IMR-90 (cell line): ENCODE results near the gene TAF7. TPM values are rescaled to one million over a fixed set of nuclear protein-coding genes. Genes with fewer than 3 reads are reported as not detected.

Experiments
- ATAC-seq: fragments of 200-7000 bp; cut with Tn5 transposase; 2 replicates; pipeline ENCODE4 v1.9.1; 2020; ENCODE audit warnings: low read depth, mild to moderate bottlenecking, moderate library complexity
- BruUV-seq: library from RNA; stranded (reverse); fragments of 400-500 nt; replicated peaks from 2 replicates; lab custom pipeline; 2021; lab: Mats Ljungman, UMichigan
- CTCF ChIA-PET: fragments of 300-600 bp; formaldehyde crosslinking; extraction: SDS; loops from one replicate; lab custom pipeline; 2021; ENCODE audit warnings: antibody characterized with exemption; lab: Yijun Ruan, JAX
- POLR2A ChIA-PET: fragments of 300-600 bp; sonication (Branson Sonifier 250); formaldehyde crosslinking; loops from one replicate; lab custom pipeline; 2022; ENCODE audit warnings: antibody characterized with exemption; ENCODE audit not compliant: unreplicated experiment; lab: Charles Lee
- DNase-seq: peaks from one replicate; pipeline ENCODE4 v3.0.0; 2013
- H2AFZ ChIP-seq: replicated peaks from 2 replicates; pipeline ENCODE3; 2013; ENCODE audit warnings: low read length, mild to moderate bottlenecking; ENCODE audit not compliant: poor library complexity
- H2AK5ac ChIP-seq: 2 replicates; pipeline ENCODE4 v1.6.1; 2013; ENCODE audit warnings: low read depth, low read length, inconsistent platforms
- H2AK9ac ChIP-seq: replicated peaks from 2 replicates; pipeline ENCODE3; 2013; ENCODE audit warnings: mild to moderate bottlenecking, low read depth, low read length, moderate library complexity; ENCODE audit not compliant: poor library complexity
- H2BK120ac ChIP-seq: 2 replicates; pipeline ENCODE4 v1.6.1; 2013; ENCODE audit warnings: low read depth, low read length, inconsistent platforms
- H2BK15ac ChIP-seq: 3 replicates; pipeline ENCODE4 v1.6.1; 2013; ENCODE audit warnings: low read depth, low read length, inconsistent platforms
- H2BK20ac ChIP-seq: 2 replicates; pipeline ENCODE4 v1.6.1; 2013; ENCODE audit warnings: low read depth, mild to moderate bottlenecking, inconsistent platforms, low read length, moderate library complexity
- H2BK5ac ChIP-seq: 2 replicates; pipeline ENCODE4 v1.6.1; 2013; ENCODE audit warnings: mild to moderate bottlenecking, low read depth, low read length, inconsistent platforms; ENCODE audit not compliant: poor library complexity, severe bottlenecking
- H3K14ac ChIP-seq: replicated peaks from 2 replicates; pipeline ENCODE4 v1.6.1; 2013; ENCODE audit warnings: low read depth, low read length, inconsistent platforms
- H3K18ac ChIP-seq: 2 replicates; pipeline ENCODE4 v1.6.1; 2013; ENCODE audit warnings: low read depth, low read length, control low read depth
- H3K23ac ChIP-seq: 2 replicates; pipeline ENCODE4 v1.6.1; 2013; ENCODE audit warnings: low read depth, low read length, inconsistent platforms
- H3K27ac ChIP-seq: 2 replicates; pipeline ENCODE4 v1.5.1; 2013; ENCODE audit warnings: mild to moderate bottlenecking, control low read depth, low read length; ENCODE audit not compliant: insufficient read depth
- H3K27me3 ChIP-seq: 2 replicates; pipeline ENCODE4 v1.6.1; 2013; ENCODE audit warnings: low read length; ENCODE audit not compliant: control insufficient read depth, insufficient read depth
- H3K36me3 ChIP-seq: 2 replicates; pipeline ENCODE4 v1.6.1; 2013; ENCODE audit warnings: low read length, mixed read lengths; ENCODE audit not compliant: control insufficient read depth, insufficient read depth
- H3K4ac ChIP-seq: 2 replicates; pipeline ENCODE4 v1.6.1; 2013; ENCODE audit warnings: low read depth, low read length, inconsistent platforms
- H3K4me1 ChIP-seq: 2 replicates; pipeline ENCODE4 v1.6.1; 2013; ENCODE audit warnings: low read length, mixed read lengths; ENCODE audit not compliant: control insufficient read depth, insufficient read depth
- H3K4me2 ChIP-seq: 2 replicates; pipeline ENCODE4 v1.6.1; 2013; ENCODE audit warnings: low read depth, mild to moderate bottlenecking, control low read depth, low read length, moderate library complexity
- H3K4me3 ChIP-seq: 2 replicates; pipeline ENCODE4 v1.5.1; 2013; ENCODE audit warnings: low read depth, mild to moderate bottlenecking, control low read depth, low read length, moderate library complexity; ENCODE audit not compliant: insufficient read depth
- H3K56ac ChIP-seq: 2 replicates; pipeline ENCODE4 v1.6.1; 2013; ENCODE audit warnings: low read length, inconsistent platforms; ENCODE audit not compliant: insufficient read depth; ENCODE audit errors: extremely low read depth
- H3K79me1 ChIP-seq, 2 experiments: 2 replicates each; pipeline ENCODE4 v1.6.1; 2013; ENCODE audit warnings: low read length in 2 of 2, inconsistent platforms in 1 of 2, low read depth in 1 of 2
- H3K9ac ChIP-seq: 2 replicates; pipeline ENCODE4 v1.6.1; 2013; ENCODE audit warnings: low read depth, low read length, control low read depth
- H3K9me1 ChIP-seq: 2 replicates; pipeline ENCODE4 v1.6.1; 2013; ENCODE audit warnings: low read length, inconsistent platforms; ENCODE audit not compliant: insufficient read depth
- H3K9me3 ChIP-seq: 2 replicates; pipeline ENCODE4 v1.6.1; 2013; ENCODE audit warnings: low read length; ENCODE audit not compliant: control insufficient read depth, insufficient read depth
- H4K20me1 ChIP-seq: 2 replicates; pipeline ENCODE4 v1.6.1; 2013; ENCODE audit warnings: low read length, inconsistent platforms; ENCODE audit not compliant: insufficient read depth
- H4K5ac ChIP-seq: 2 replicates; pipeline ENCODE4 v1.6.1; 2013; ENCODE audit warnings: mild to moderate bottlenecking, low read depth, low read length, control low read depth
- H4K8ac ChIP-seq, 2 experiments: 2 replicates each; pipeline ENCODE4 v1.6.1; 2013; ENCODE audit warnings: low read depth in 2 of 2, low read length in 2 of 2, control low read depth in 1 of 2, inconsistent platforms in 1 of 2
- H4K91ac ChIP-seq: 2 replicates; pipeline ENCODE4 v1.6.1; 2013; ENCODE audit warnings: low read depth, low read length, inconsistent platforms; ENCODE audit not compliant: insufficient read depth
- RFX5 ChIP-seq: IDR thresholded peaks from 2 replicates; pipeline ENCODE4 v1.8.0; 2012; ENCODE audit warnings: low read depth, mild to moderate bottlenecking, low read length, moderate library complexity
- WGBS, 2 experiments: methylation state at CpG; one replicate each; pipeline versions ENCODE4 v1.1.5 to v1.1.7; 2013; ENCODE audit warnings: missing lambda C conversion rate in 2 of 2; ENCODE audit not compliant: insufficient read length in 1 of 2; ENCODE audit errors: extremely low coverage in 2 of 2; 5-methylcytosine and 5-hydroxymethylcytosine counted together
- dilution Hi-C: fragments of 300-500 bp; cut with HindIII; formaldehyde crosslinking; loops from one replicate; pipeline ENCODE4 v1.14.3; 2018; ENCODE audit warnings: low sequenced_read_pairs; ENCODE audit not compliant: unreplicated experiment
- in situ Hi-C: fragments of 300-500 bp; cut with MboI; formaldehyde crosslinking; loops from 3 replicates; pipeline ENCODE4 v1.14.3; 2019; ENCODE audit warnings: low sequenced_read_pairs, inconsistent platforms, mixed read lengths
- intact Hi-C: fragments of 100-400 bp; cut with micrococcal nuclease; formaldehyde crosslinking; loops from 2 replicates; pipeline ENCODE4 v1.10.0; 2022
- polyA plus RNA-seq, 3 experiments: library from polyadenylated mRNA; depleted of rRNA; stranded (reverse); fragments of >200 nt; gene quantifications; 2 replicates each; pipeline ENCODE4 v1.2.3, GENCODE V29; 2012; ENCODE audit warnings: low replicate concordance in 1 of 3
- total RNA-seq: library from RNA; depleted of rRNA; stranded (reverse); fragments of >200 nt; gene quantifications from 2 replicates; pipeline ENCODE4 v1.2.3, GENCODE V29; 2012

TAF7 gene
- total and polyA plus RNA-seq, 2 of the 4 experiments (the other 2 are of a cell fraction): 45.7 to 51.8 TPM

- Histone ChIP-seq H3K4me1 (no peaks in the 10 kb centered on the region), H2BK120ac (no peak overlapping the region), H3K4me2 (peak overlapping the region; percentile 22; the same call in 1 of the 2 replicates), H3K4ac (no peak overlapping the region), H4K5ac (no peak overlapping the region), H3K27ac (no peak overlapping the region), H3K56ac (no peak overlapping the region), H2AK5ac (no peak overlapping the region), H2AFZ (no peak overlapping the region), H3K4me3 (no peak overlapping the region), H2AK9ac (no peak overlapping the region), H4K91ac (no peak overlapping the region), H3K9me3 (peaks cover 63% of the 10 kb centered on the region), H4K20me1 (no peaks in the 10 kb centered on the region), H3K14ac (no peak overlapping the region), H3K9me1 (no peaks in the 10 kb centered on the region), H3K27me3 (peaks cover 2% of the 10 kb centered on the region; the same call in 1 of the 2 replicates), H4K8ac (no peak overlapping the region), H3K36me3 (peaks cover 7% of the 10 kb centered on the region; the same call in 1 of the 2 replicates), H3K9ac (no peak overlapping the region), H3K23ac (no peak overlapping the region), H3K18ac (no peak overlapping the region), H3K79me1 (peaks cover 0 to 3% of the 10 kb centered on the region in 2 experiments; a peak in 1 of 4 replicates), H2BK5ac (no peak overlapping the region), H2BK20ac (no peak overlapping the region), H2BK15ac (no peak overlapping the region)
- ATAC-seq: no peak
- ChIA-PET CTCF (interaction anchor here (0.7 kb wide), 1 partner anchor 40 kb away, joined by 3 read pairs; the partner anchor contains the start of gene TAF7), POLR2A (no interaction called here)
- no peak for DNase-seq
- intact Hi-C loops: loop anchor here (5.0 kb wide), 1 partner anchor 33 kb away; no protein-coding TSS in a partner anchor
- no TSS peak for BruUV-seq
- dilution Hi-C loops: no loop called here
- TF ChIP-seq RFX5: no peak
- WGBS, 2 experiments: 60% methylated on average over 1 of the region's 15 CpGs; no CpG with 5 or more reads in 1 of the 2 experiments
- in situ Hi-C loops: no loop called here
Measured at GRCh38 chr5:141360685-141361084, 40.1 kb upstream of the TAF7 start.
